ENCODE measurements around the gene CAPN14. TPM values are rescaled to one million over a fixed set of nuclear protein-coding genes. Genes with fewer than 3 reads are reported as not detected.

Gene CAPN14
- total and polyA plus RNA-seq, 2 of the 4 experiments (the other 2 are of a cell fraction): under 0.01 to 0.09 TPM

- TF ChIP-seq BHLHE40 (IDR thresholded peaks at IDR 0.05; ENCODE audit: low read depth, low read length): no peak
Measured at GRCh38 chr2:31212659-31213600, 4.4 kb downstream of the CAPN14 start (continued).

GRCh38 chr2:31208240-31208639 is 9.1 kb downstream of the CAPN14 start:
- Histone ChIP-seq H3K4ac (ENCODE audit: low read depth, low read length) (no peak overlapping the region), H3K36me3 (ENCODE audit: control insufficient read depth, insufficient read depth, low read length) (no peaks in the 10 kb centered on the region), H3K56ac (ENCODE audit: extremely low read depth, insufficient read depth, low read length) (no peak overlapping the region), H3K18ac (ENCODE audit: low read depth, low read length) (no peak overlapping the region), H3K9me1 (ENCODE audit: insufficient read depth, low read length) (no peaks in the 10 kb centered on the region), H3K27me3 (ENCODE audit: control insufficient read depth, insufficient read depth, low read length) (peaks cover 2% of the 10 kb centered on the region), H3K14ac (replicated peaks; ENCODE audit: low read depth, low read length) (no peak overlapping the region), H2AK5ac (ENCODE audit: low read depth, low read length) (no peak overlapping the region), H4K20me1 (ENCODE audit: insufficient read depth, low read length) (no peaks in the 10 kb centered on the region), H3K9ac (ENCODE audit: low read depth, low read length) (no peak overlapping the region), H2BK120ac (ENCODE audit: low read depth, low read length) (no peak overlapping the region), H2AK9ac (replicated peaks; ENCODE audit: low read depth, low read length, poor library complexity) (no peak overlapping the region), H3K23ac (ENCODE audit: low read depth, low read length) (no peak overlapping the region), H4K8ac (ENCODE audit: low read depth in 2 of 2, low read length in 2 of 2) (no peak overlapping the region), H3K4me2 (ENCODE audit: low read depth, low read length) (no peak overlapping the region), H3K9me3 (ENCODE audit: control insufficient read depth, insufficient read depth, low read length) (no peaks in the 10 kb centered on the region), H4K91ac (ENCODE audit: insufficient read depth, low read depth, low read length) (no peak overlapping the region), H2BK5ac (ENCODE audit: low read depth, low read length, poor library complexity, severe bottlenecking) (no peak overlapping the region), H4K5ac (ENCODE audit: low read depth, low read length) (no peak overlapping the region), H3K4me3 (ENCODE audit: insufficient read depth, low read depth, low read length) (no peak overlapping the region), H2AFZ (replicated peaks; ENCODE audit: low read length, poor library complexity) (no peak overlapping the region), H3K4me1 (ENCODE audit: control insufficient read depth, insufficient read depth, low read length) (no peaks in the 10 kb centered on the region), H3K27ac (ENCODE audit: insufficient read depth, low read length) (no peak overlapping the region), H2BK20ac (ENCODE audit: low read depth, low read length) (no peak overlapping the region), H3K79me1 (ENCODE audit: low read depth in 1 of 2, low read length in 2 of 2) (no peaks in the 10 kb centered on the region), H2BK15ac (ENCODE audit: low read depth, low read length) (no peak overlapping the region)
- no peak for DNase-seq
- ATAC-seq (ENCODE audit: low read depth): no peak
- intact Hi-C loops (cut with micrococcal nuclease) (no loop called here), in situ Hi-C loops (cut with MboI; ENCODE audit: low sequenced_read_pairs) (no loop called here), dilution Hi-C loops (cut with HindIII; ENCODE audit: low sequenced_read_pairs, unreplicated experiment) (no loop called here)
- CTCF ChIA-PET: no interaction called here
- BruUV-seq (replicated peaks): no TSS peak
- WGBS, 2 experiments (ENCODE audit: extremely low coverage in 2 of 2, insufficient read length in 1 of 2): no CpG with 5 or more reads among the region's 1 CpG
- POLR2A ChIA-PET (ENCODE audit: unreplicated experiment): no interaction called here
- TF ChIP-seq, protein P1, sequence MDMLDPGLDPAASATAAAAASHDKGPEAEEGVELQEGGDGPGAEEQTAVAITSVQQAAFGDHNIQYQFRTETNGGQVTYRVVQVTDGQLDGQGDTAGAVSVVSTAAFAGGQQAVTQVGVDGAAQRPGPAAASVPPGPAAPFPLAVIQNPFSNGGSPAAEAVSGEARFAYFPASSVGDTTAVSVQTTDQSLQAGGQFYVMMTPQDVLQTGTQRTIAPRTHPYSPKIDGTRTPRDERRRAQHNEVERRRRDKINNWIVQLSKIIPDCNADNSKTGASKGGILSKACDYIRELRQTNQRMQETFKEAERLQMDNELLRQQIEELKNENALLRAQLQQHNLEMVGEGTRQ (IDR thresholded peaks at IDR 0.05; ENCODE audit: low read depth, low read length): no peak
- TF ChIP-seq RAD21 (IDR thresholded peaks at IDR 0.05; ENCODE audit: low read length) (no peak), CHD1 (IDR thresholded peaks at IDR 0.05; ENCODE audit: low read depth, low read length) (no peak), BHLHE40 (IDR thresholded peaks at IDR 0.05; ENCODE audit: low read depth, low read length) (no peak), CEBPB (IDR thresholded peaks at IDR 0.05; ENCODE audit: low read depth, low read length) (no peak), MAZ (IDR thresholded peaks at IDR 0.05; ENCODE audit: borderline replicate concordance, low read depth, low read length) (no peak), FOS (IDR thresholded peaks at IDR 0.05; ENCODE audit: low read depth, low read length) (no peak), SMC3 (IDR thresholded peaks at IDR 0.05; ENCODE audit: low read depth, low read length) (no peak), RCOR1 (IDR thresholded peaks at IDR 0.05; ENCODE audit: insufficient replicate concordance, low read length) (no peak), ELK1 (IDR thresholded peaks at IDR 0.05; ENCODE audit: borderline replicate concordance, low read depth, low read length) (no peak), MAFK (IDR thresholded peaks at IDR 0.05; ENCODE audit: low read depth, low read length) (no peak), POLR2A (IDR thresholded peaks at IDR 0.05; ENCODE audit: low read depth, low read length) (no peak), RFX5 (IDR thresholded peaks at IDR 0.05; ENCODE audit: low read depth, low read length) (no peak), NFE2L2 (IDR thresholded peaks at IDR 0.05; ENCODE audit: low read depth, low read length) (no peak)
